ENCODE results near the gene HMMR. TPM values are rescaled to one million over a fixed set of nuclear protein-coding genes. Genes with fewer than 3 reads are reported as not detected.

Gene HMMR, protein sequence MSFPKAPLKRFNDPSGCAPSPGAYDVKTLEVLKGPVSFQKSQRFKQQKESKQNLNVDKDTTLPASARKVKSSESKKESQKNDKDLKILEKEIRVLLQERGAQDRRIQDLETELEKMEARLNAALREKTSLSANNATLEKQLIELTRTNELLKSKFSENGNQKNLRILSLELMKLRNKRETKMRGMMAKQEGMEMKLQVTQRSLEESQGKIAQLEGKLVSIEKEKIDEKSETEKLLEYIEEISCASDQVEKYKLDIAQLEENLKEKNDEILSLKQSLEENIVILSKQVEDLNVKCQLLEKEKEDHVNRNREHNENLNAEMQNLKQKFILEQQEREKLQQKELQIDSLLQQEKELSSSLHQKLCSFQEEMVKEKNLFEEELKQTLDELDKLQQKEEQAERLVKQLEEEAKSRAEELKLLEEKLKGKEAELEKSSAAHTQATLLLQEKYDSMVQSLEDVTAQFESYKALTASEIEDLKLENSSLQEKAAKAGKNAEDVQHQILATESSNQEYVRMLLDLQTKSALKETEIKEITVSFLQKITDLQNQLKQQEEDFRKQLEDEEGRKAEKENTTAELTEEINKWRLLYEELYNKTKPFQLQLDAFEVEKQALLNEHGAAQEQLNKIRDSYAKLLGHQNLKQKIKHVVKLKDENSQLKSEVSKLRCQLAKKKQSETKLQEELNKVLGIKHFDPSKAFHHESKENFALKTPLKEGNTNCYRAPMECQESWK
- 53.9 and 55.5 TPM in 2 replicates for total RNA-seq (2014; rRNA removed; shearing (Covaris generic))

DNA sequence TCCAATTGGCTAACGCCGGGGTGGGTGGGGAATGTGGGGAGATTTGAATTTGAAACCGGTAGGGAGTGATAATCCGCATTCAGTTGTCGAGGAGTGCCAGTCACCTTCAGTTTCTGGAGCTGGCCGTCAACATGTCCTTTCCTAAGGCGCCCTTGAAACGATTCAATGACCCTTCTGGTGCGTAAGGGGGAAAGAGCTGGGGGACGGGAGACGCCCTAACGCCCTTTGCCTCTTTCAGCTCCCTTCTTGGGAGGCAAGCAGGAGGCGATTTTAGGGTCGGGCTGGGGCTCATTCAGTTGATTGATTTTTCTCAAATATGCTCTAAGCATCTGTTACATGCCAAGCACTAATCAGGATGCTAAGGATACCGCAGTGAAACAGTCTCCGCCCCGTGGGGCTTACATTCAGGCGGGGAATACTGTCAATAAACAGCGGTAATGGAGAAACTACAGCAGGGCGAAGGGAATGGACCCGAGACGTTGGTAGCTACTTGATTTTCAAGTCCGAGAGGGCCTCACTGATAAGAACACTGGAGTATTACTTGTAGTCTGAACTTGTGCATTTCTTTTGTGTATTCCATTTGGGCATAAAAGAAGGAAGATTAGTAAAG lies at the start of gene HMMR:
TSS of gene HMMR (plus strand) at position 71 of the 610 bp plus-strand sequence. CDS start at position 132, 61 bp downstream.

GRCh38 chr5:163437309-163438182 lies 22.9 kb upstream of the HMMR start, which contains the start of gene CCNG1:
Gene CCNG1, plus strand, starts transcription at chr5:163437595. Its CDS starts 1,662 bp downstream, at chr5:163439257.

DNA sequence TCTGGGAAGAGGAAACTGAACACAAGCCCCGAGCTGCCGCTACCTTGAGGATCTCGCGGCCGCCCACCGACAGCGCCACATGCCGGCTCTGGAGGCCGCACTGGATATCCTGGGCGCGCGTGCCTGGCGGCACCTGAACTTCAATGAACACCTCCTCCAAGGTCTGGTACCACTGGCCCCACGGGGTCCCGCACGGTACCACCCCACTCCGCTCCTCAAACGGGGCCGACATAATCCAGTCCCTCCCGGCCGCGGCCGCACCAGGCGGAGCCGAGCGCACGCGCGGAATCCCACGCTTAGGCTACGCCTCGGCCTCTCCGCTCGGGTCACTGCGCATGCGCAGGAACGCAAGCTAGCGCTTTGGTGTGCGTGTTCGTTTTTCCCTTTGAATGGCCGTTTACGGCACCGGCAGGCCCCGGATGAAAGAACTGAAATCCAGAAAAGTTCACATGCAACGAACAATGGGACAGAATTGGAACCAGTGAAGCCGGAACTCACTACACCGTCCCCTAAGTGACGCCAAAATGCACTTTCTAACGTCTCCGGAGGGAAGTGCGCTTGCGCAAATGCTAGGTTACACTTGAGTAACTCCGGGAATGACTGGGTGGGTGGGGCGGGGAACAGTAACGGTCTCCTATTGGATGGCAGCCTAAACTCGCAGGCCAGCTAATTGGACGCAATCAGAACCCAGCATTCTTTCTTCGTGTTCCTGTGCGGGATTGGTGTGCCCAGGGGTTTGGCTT lies 442 bp upstream of the HMMR start, which contains the start of gene NUDCD2:
TSS of gene NUDCD2 (minus strand) at position 284 of the 743 bp plus-strand sequence. CDS start at position 232, 52 bp downstream.

GRCh38 chr5:163505368-163506094 lies 45.1 kb downstream of the HMMR start, which contains the start of gene MAT2B:
Gene MAT2B, plus strand, starts transcription at chr5:163505619. Its CDS starts 68 bp downstream, at chr5:163505687.

Small RNA genes within 50 kb of the gene (small RNA-seq; reads per million reads assigned to genes)
- not detected for gene AC008723.1

Other genes with a start within 250 kb of the HMMR start
- 94.3 and 95.6 TPM in 2 replicates for gene CCNG1, start 23.0 kb upstream of the HMMR start, total RNA-seq (2014; rRNA removed; shearing (Covaris generic))
- gene NUDCD2, start 530 bp upstream of the HMMR start, total RNA-seq (2014; rRNA removed; shearing (Covaris generic)): 15.8 and 20.0 TPM in 2 replicates
- 33.7 and 40.2 TPM in 2 replicates for gene MAT2B, start 45.0 kb downstream of the HMMR start, total RNA-seq (2014; rRNA removed; shearing (Covaris generic))